ENCODE results near the gene BABAM2. TPM values are rescaled to one million over a fixed set of nuclear protein-coding genes. Genes with fewer than 3 reads are reported as not detected.

The BABAM2 gene
- total and polyA plus RNA-seq, 2 of the 4 experiments (the other 2 are of a cell fraction): 20.9 to 23.1 TPM

- TF ChIP-seq MAZ (IDR thresholded peaks at IDR 0.05; ENCODE audit: borderline replicate concordance, low read depth, low read length): no peak
- TF ChIP-seq FOS (IDR thresholded peaks at IDR 0.05; ENCODE audit: low read depth, low read length): 0 out of 2 replicates have a peak, but pooled peaks have one; percentile 34
- no peak for TF ChIP-seq ELK1 (IDR thresholded peaks at IDR 0.05; ENCODE audit: borderline replicate concordance, low read depth, low read length)
- no peak for TF ChIP-seq RFX5 (IDR thresholded peaks at IDR 0.05; ENCODE audit: low read depth, low read length)
- Histone ChIP-seq H3K14ac (replicated peaks; ENCODE audit: low read depth, low read length) (peak overlapping the region; percentile 84), H4K8ac (ENCODE audit: low read depth in 2 of 2, low read length in 2 of 2) (peak overlapping the region in 1 of 2 experiments; percentile 81; a peak in 2 of 4 replicates), H2AK5ac (ENCODE audit: low read depth, low read length) (peak overlapping the region; percentile 37; the same call in 1 of the 2 replicates), H3K9me1 (ENCODE audit: insufficient read depth, low read length) (peaks cover 3% of the 10 kb centered on the region), H4K91ac (ENCODE audit: insufficient read depth, low read depth, low read length) (peak overlapping the region; percentile 41; the same call in 1 of the 2 replicates), H4K20me1 (ENCODE audit: insufficient read depth, low read length) (no peaks in the 10 kb centered on the region), H3K4me1 (ENCODE audit: control insufficient read depth, insufficient read depth, low read length) (peaks cover 12% of the 10 kb centered on the region), H2BK15ac (ENCODE audit: low read depth, low read length) (peak overlapping the region; percentile 36; the same call in 1 of the 3 replicates), H3K4me3 (ENCODE audit: insufficient read depth, low read depth, low read length) (no peak overlapping the region), H3K56ac (ENCODE audit: extremely low read depth, insufficient read depth, low read length) (peak overlapping the region; percentile 60; the same call in 1 of the 2 replicates), H3K79me1 (ENCODE audit: low read depth in 1 of 2, low read length in 2 of 2) (peaks cover 10 to 15% of the 10 kb centered on the region in 2 experiments; a peak in 3 of 4 replicates), H4K5ac (ENCODE audit: low read depth, low read length) (peak overlapping the region; percentile 84), H2BK120ac (ENCODE audit: low read depth, low read length) (peak overlapping the region; percentile 88), H3K36me3 (ENCODE audit: control insufficient read depth, insufficient read depth, low read length) (no peaks in the 10 kb centered on the region), H3K9ac (ENCODE audit: low read depth, low read length) (no peak overlapping the region), H2BK5ac (ENCODE audit: low read depth, low read length, poor library complexity, severe bottlenecking) (peak overlapping the region; percentile 77), H3K27ac (ENCODE audit: insufficient read depth, low read length) (peak overlapping the region; percentile 81; the same call in 1 of the 2 replicates), H3K27me3 (ENCODE audit: control insufficient read depth, insufficient read depth, low read length) (no peaks in the 10 kb centered on the region), H2AK9ac (replicated peaks; ENCODE audit: low read depth, low read length, poor library complexity) (no peak overlapping the region), H2BK20ac (ENCODE audit: low read depth, low read length) (peak overlapping the region; percentile 74), H3K18ac (ENCODE audit: low read depth, low read length) (peak overlapping the region; percentile 90), H3K4me2 (ENCODE audit: low read depth, low read length) (peak overlapping the region; percentile 81), H3K4ac (ENCODE audit: low read depth, low read length) (peak overlapping the region; percentile 64; the same call in 1 of the 2 replicates), H3K9me3 (ENCODE audit: control insufficient read depth, insufficient read depth, low read length) (no peaks in the 10 kb centered on the region), H2AFZ (replicated peaks; ENCODE audit: low read length, poor library complexity) (no peak overlapping the region), H3K23ac (ENCODE audit: low read depth, low read length) (no peak overlapping the region; the same call in 1 of the 2 replicates)
- POLR2A ChIA-PET (ENCODE audit: unreplicated experiment): no interaction called here
- in situ Hi-C loops (cut with MboI; ENCODE audit: low sequenced_read_pairs) (no loop called here), intact Hi-C loops (cut with micrococcal nuclease) (no loop called here), dilution Hi-C loops (cut with HindIII; ENCODE audit: low sequenced_read_pairs, unreplicated experiment) (no loop called here)
- WGBS, 2 experiments (ENCODE audit: extremely low coverage in 2 of 2, insufficient read length in 1 of 2): no CpG with 5 or more reads among the region's 1 CpG
- DNase-seq: peak; percentile 86
- ATAC-seq (ENCODE audit: low read depth): peak; percentile 88
- no TSS peak for BruUV-seq (replicated peaks)
- CTCF ChIA-PET: no interaction called here
Measured at GRCh38 chr2:28102455-28102874, 211.9 kb downstream of the BABAM2 start.
